Measurements from ENCODE around the gene RTN3.
"Not testable (repeated sequence)": the region's sequence is repeated elsewhere in the genome, so short reads cannot be mapped to it uniquely, and the experiment has no call there.

Gene RTN3

GRCh38 chr11:63769042-63769713, 87.9 kb downstream of the RTN3 start:
- no peak for DNase-seq

DNA sequence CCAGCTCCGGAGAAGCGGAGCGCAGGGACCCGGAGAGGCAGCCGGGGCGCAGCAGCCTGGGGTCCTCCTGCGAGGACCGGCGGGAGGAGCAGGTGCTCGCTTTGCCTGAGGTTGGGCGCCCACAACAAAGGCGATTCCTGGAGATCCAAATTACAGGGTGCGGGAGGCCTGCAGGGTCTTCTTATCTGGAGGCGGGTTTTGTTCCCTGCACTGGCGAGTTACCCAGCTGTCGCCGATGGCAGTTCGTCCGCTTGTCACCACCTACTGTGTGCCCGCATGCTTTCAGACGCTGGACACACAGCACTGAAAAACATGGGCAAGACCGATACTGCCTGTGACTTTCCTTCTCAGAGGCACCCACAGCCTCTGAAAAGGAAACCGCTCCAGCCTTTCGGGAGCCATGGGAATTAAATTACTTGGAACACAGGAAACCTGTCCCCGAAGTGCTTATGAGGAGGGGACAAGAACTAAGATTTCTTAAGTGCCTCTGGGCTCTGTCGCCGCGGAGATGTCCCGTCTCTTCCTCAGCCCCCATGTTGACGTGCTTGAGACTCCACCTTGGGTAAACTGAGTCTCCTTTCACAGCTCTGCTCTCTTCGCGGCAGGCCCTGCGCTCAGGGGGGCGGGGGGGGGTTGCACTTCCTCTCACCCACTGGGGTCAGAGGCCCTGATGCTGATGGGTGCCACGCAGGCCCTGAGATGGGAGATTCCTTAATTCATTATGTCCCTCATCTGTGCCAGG, 88.6 kb downstream of the RTN3 start:
- no peak for DNase-seq

DNA sequence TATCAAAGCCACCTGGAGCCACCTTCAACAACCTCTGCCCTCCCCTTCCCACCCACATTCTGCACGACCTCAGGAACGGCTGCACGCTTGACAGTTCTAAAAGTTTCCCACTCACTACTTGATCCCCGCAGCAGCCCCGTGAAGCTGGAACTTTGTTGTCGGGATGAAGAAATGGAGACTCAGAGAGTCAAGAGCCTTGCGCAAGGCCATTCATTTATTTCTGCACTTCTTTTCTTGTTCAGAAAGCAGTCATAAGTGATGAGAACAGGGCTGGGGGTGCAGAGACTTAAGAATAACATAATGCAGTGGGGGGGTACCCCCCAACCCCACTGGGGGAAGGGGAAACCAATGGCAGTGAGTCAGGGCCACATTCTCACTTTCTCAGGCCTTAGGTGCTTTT, 89.5 kb downstream of the RTN3 start:
- no peak for DNase-seq

GRCh38 chr11:63771741-63772318, 90.5 kb downstream of the RTN3 start:
- not testable (repeated sequence) for DNase-seq

GRCh38 chr11:63775191-63775590, 93.9 kb downstream of the RTN3 start:
- no peak for DNase-seq

- no peak for DNase-seq
Measured at GRCh38 chr11:63779039-63779438, 97.7 kb downstream of the RTN3 start.

DNA sequence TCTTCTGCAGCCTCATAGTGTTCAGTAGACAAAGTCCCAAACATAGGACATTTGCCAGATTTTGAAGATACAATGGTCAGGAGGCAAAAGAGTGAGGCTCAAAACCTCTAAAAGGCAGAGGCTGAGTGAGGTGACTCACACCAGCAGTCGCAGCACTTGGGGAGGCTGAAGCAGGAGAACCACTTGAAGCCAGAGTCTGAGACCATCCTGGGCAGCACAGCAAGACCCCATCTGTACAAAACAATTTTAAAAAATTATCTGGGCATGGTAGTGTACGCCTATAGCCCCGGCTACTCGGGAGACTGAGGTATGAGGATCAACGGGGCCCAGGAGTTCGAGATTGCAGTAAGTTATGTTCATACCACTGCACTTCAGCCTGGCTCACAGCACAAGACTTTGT, 101.4 kb downstream of the RTN3 start:
- DNase-seq: no peak

DNA sequence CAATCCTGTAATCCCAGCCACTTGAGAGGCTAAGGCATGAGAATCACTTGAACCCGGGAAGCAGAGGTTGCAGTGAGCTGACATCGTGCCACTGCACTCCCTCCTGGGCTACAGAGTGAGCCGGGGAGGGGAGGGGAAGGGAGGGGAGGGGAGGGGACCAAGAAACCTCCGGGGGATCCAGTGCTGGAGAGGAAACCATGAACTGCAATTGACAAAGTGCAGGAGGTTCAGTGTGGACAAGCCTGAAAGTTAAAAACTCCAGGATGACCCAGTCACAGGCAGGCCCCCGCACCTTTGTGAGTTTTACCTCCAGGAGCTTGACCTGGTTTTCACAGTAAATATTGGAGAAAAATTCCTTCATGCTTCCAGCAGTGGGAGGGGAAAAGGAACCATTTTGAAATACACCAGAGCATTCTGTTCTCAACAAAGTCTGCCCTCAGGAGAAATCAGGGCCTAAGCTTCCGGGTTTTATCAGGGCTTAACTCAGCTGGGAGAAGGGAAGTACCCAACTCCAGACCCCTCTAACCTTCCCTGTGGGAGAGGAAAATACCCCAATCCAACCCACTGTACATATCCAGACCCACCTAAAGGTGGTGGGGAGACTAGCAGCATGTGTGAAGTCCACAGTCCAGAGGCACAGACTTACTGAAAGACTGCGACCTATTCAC, 102.8 kb downstream of the RTN3 start:
- no peak for DNase-seq

DNA sequence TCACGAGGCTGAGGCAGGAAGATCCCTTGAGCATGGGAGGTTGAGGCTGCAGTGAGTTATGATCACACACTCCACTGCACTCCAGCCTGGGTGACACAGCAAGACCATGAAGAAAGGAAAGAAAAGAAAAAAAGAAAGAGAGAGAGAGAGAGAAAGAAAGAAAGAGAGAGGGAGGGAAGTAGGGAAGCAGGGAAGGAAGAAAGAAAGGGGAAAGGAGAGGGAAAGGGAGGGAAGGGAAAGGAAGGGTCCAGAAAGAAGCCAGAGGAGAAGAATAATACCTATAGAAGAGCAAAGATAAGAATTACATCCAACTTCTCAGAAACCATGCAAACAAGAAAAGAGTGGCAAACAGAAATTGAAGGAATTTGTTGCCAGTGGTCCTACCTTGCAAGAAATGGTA, 104.5 kb downstream of the RTN3 start:
- no peak for DNase-seq

DNA sequence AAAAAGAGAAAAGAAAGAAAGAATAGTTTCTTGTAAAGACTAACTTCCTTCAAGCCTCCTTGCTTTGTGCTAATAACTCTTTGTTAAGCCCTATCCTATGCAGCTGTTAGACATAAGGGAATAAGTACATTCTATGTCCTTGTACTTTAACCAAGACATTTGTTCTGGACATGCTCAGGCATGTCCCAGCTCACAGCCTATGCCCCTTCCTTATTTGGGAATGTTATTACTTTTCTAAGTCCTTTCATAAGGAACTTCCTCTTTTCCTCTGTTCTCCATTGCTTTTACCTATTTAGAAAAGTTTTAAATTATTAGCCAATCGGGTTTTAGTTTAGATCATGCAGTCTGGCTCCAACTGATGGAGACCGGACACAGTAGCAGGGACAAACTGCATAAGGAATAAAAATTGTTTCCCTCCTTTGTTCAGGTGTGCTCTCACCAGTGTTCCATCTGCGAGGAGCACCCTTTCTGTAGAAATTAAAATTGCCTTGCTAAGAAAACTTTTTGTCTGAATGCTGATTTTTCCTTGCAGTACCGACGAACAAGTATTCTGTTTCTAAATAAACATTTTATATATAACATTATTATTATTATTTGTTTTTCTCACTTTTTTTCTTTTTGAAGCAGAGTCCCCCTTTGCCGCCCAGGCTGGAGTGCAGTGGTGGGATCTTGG, 110.3 kb downstream of the RTN3 start:
- no peak for DNase-seq

DNA sequence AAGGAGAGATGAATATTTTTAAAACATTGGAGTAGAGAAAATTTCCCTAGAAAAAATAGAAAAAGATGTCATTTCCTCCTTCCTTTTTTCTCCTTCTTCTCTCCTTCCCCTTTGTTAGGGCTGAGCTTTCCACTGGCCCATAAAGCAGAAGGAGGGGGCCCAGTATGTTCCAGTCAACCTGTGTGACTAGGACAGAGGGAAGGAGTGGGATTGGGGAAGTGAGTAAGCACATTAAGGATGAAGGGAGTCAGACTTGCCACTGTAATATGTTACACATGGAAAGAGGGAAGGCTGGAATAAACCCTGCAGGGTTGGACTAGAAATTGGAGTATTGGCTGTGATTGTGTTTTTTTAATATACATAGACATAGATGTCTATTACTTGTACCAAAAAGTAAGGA, 111.9 kb downstream of the RTN3 start:
- no peak for DNase-seq

DNA sequence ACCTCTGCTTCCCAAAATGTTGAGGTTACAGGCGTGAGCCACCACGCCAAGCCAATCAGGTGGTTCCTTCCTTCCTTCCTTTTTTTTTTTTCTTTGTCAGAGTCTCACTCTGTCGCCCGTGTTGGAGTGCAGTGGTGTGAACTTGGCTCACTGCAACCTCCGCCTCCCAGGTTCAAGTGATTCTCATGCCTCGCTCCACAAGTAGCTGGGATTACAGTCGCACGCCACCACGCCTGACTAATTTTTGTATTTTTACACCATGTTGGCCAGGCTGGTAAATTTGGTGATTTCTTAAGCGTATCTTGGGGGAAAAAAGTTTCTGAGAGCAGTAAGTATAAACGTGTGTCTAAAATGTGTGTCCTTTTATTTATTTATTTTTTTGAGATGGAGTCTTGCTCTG, 113.8 kb downstream of the RTN3 start:
- DNase-seq: no peak

GRCh38 chr11:63800921-63801320, 119.6 kb downstream of the RTN3 start:
- DNase-seq: no peak

DNA sequence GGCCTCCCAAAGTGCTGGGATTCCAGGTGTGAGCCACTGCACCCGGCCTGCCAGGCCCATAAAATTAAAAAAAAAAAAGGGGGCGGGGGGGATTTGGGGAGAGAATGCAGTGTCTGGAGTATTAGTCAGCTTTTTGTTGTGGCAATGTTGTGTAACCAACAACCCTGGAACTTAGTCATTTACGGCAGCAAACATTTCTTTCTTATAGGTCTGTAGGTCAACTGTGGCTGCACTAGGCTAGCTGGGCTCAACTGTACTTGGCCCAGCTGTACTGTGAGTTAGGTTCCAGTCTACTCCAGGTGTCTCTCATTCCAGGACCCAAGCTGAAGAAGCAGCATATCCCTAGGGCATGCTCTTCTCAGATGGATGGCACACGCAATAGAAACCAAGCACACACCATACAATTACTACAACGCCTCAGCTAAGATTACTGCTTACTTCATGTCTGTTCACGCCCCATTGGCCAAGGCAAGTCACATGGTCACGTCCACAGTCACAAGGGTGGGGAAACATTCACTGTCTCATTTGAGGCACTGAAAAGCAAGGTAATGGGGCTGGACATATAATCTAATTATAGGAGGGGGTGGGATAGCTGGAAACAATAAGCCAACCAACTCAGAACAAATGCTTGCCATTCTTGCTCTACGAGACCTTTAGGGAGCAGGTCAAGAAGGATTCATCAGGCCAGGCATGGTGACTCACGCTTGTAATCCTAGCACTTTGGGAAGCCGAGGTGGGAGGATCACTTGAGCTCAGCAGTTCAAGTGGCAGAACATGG, 121.5 kb downstream of the RTN3 start:
- DNase-seq: no peak

- DNase-seq: no peak
Measured at GRCh38 chr11:63804259-63804658, 123.0 kb downstream of the RTN3 start.

DNA sequence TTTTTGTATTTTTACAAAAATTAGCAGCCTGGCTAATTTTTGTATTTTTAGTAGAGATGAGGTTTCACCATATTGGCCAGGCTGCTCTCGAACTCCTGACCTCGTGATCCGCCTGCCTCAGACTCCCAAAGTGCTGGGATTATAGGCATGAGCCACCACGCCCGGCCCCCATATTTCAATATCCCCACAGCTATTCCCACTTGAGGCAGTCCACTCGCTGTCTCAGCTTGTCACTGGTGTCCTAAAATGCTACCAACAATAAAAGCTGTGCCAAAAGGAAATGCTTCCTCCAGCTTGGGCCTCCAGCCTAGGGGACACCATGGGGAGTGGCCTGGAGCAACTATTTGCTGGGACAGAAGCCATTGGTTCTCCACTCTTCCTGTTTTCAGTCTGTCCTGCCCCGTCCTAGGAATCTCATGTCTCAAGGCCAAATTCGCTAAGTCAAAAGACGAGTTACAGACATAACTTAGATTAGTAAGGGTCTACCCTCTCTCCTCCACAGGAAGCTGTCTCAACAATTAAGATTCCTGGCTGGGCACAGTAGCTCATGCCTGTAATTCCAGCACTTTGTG, 124.6 kb downstream of the RTN3 start:
- no peak for DNase-seq

Measured in stimulated activated CD4-positive, alpha-beta T cell treated with anti-CD3 and anti-CD28 coated beads, Interleukin-1b, Interleukin-23, amount 100 ng/mL, for 48 hours (primary cell).